ENCODE measurements around the gene RAB10.

Gene RAB10

GRCh38 chr2:26033818-26034636, at the start of gene RAB10:
Gene RAB10, plus strand, starts transcription at chr2:26034084. Its CDS starts 525 bp downstream, at chr2:26034609.
- peak within 1 kb of the TSS; percentile 87 for H3K4me3 ChIP-seq (ENCODE audit: control insufficient read depth, low read depth, low read length)
- DNase-seq (ENCODE audit: low read depth): peak; percentile 93
- no peak for TF ChIP-seq CTCF (IDR thresholded peaks at IDR 0.05; ENCODE audit: control insufficient read depth, insufficient read depth, low read depth, low read length, missing control alignments)

- DNase-seq (ENCODE audit: low read depth): no peak
- no peak overlapping the region for H3K4me3 ChIP-seq (ENCODE audit: control insufficient read depth, low read depth, low read length)
- TF ChIP-seq CTCF (IDR thresholded peaks at IDR 0.05; ENCODE audit: control insufficient read depth, insufficient read depth, low read depth, low read length, missing control alignments): no peak
Measured at GRCh38 chr2:25988134-25988533, 45.8 kb upstream of the RAB10 start.

DNA sequence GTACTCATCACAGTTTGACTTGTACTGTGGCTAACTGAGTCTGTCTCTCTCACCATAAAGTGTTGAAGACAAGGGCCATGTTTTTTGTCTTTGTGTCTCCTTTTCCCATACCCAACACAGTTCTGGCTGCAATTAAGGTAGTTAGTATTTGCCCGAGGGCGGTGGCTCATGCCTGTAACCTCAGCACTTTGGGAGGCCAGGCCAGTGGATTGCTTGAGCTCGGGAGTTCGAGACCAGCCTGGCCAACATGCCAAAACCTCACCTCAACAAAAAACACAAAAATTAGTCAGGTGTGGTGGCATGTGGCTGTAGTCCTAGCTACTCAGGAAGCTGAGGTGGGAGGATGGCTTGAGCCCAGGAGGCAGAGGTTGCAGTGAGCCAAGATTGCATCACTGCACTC, 44.7 kb upstream of the RAB10 start:
- DNase-seq (ENCODE audit: low read depth): no peak
- no peak for TF ChIP-seq CTCF (IDR thresholded peaks at IDR 0.05; ENCODE audit: control insufficient read depth, insufficient read depth, low read depth, low read length, missing control alignments)
- H3K4me3 ChIP-seq (ENCODE audit: control insufficient read depth, low read depth, low read length): no peak overlapping the region

- no peak for DNase-seq (ENCODE audit: low read depth)
- no peak overlapping the region for H3K4me3 ChIP-seq (ENCODE audit: control insufficient read depth, low read depth, low read length)
- TF ChIP-seq CTCF (IDR thresholded peaks at IDR 0.05; ENCODE audit: control insufficient read depth, insufficient read depth, low read depth, low read length, missing control alignments): no peak
Measured at GRCh38 chr2:25991965-25992364, 41.9 kb upstream of the RAB10 start.

- DNase-seq (ENCODE audit: low read depth): no peak
- H3K4me3 ChIP-seq (ENCODE audit: control insufficient read depth, low read depth, low read length): no peak overlapping the region
- no peak for TF ChIP-seq CTCF (IDR thresholded peaks at IDR 0.05; ENCODE audit: control insufficient read depth, insufficient read depth, low read depth, low read length, missing control alignments)
Measured at GRCh38 chr2:25992556-25992955, 41.3 kb upstream of the RAB10 start.

DNA sequence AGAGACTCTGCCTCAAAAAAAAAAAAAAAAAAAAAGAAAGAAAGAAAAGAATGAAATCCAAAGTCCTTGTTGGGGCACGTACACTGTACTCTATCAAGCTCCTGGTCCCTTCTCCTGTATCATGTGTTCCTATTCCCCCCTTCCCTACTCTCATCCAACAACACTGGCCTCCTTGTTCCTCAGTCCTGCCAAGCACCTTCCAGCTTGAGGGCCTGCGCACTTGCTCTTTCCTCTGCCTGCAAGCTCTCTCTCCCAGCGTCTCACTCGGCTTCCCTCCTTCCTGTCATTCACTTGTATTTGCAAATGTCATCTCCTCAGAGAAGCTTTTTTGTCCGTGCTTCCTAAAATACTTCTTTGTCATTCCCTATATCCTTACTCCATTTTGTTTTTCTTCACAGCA, 40.8 kb upstream of the RAB10 start:
- no peak for TF ChIP-seq CTCF (IDR thresholded peaks at IDR 0.05; ENCODE audit: control insufficient read depth, insufficient read depth, low read depth, low read length, missing control alignments)
- no peak overlapping the region for H3K4me3 ChIP-seq (ENCODE audit: control insufficient read depth, low read depth, low read length)
- no peak for DNase-seq (ENCODE audit: low read depth)
